Measurements from ENCODE around the gene NVL.
"Not testable (repeated sequence)": the region's sequence is repeated elsewhere in the genome, so short reads cannot be mapped to it uniquely, and the experiment has no call there.

Gene NVL

GRCh38 chr1:224223819-224224714 is 105.9 kb downstream of the NVL start:
- Mint-ChIP-seq H3K27ac (no peak overlapping the region), H3K36me3 (ENCODE audit: insufficient read depth) (peaks cover 22% of the 10 kb centered on the region)
- no peak for ATAC-seq (replicated peaks)

GRCh38 chr1:224219612-224220059 is 110.3 kb downstream of the NVL start:
- Mint-ChIP-seq H3K36me3 (ENCODE audit: insufficient read depth) (peaks cover 6% of the 10 kb centered on the region), H3K4me1 (ENCODE audit: low read depth in 2 of 2) (no peaks in the 10 kb centered on the region), H3K27me3 (no peaks in the 10 kb centered on the region), H3K4me3 (no peak overlapping the region), H3K9me3 (no peaks in the 10 kb centered on the region), H3K27ac (no peak overlapping the region)
- no peak for ATAC-seq (replicated peaks)
- no peak for DNase-seq

More at GRCh38 chr1:224223819-224224714, 105.9 kb downstream of the NVL start:
- no peak overlapping the region for H3K4me3 Mint-ChIP-seq
- H3K9me3 Mint-ChIP-seq: no peaks in the 10 kb centered on the region
- H3K27me3 Mint-ChIP-seq: no peaks in the 10 kb centered on the region
- DNase-seq: no peak
- H3K4me1 Mint-ChIP-seq (ENCODE audit: low read depth in 2 of 2): no peaks in the 10 kb centered on the region

GRCh38 chr1:224219011-224219611 is 110.9 kb downstream of the NVL start:
- peak overlapping the region in 1 of 2 donors; percentile 27 for H3K27ac Mint-ChIP-seq
- H3K36me3 Mint-ChIP-seq (ENCODE audit: insufficient read depth): peaks cover 6% of the 10 kb centered on the region
- DNase-seq (no peak), ATAC-seq (replicated peaks) (no peak)
- no peaks in the 10 kb centered on the region for H3K9me3 Mint-ChIP-seq
- H3K27me3 Mint-ChIP-seq: no peaks in the 10 kb centered on the region
- no peaks in the 10 kb centered on the region for H3K4me1 Mint-ChIP-seq (ENCODE audit: low read depth in 2 of 2)
- H3K4me3 Mint-ChIP-seq: no peak overlapping the region

- Mint-ChIP-seq H3K27me3 (no peaks in the 10 kb centered on the region), H3K9me3 (no peaks in the 10 kb centered on the region), H3K4me1 (ENCODE audit: low read depth in 2 of 2) (no peaks in the 10 kb centered on the region), H3K4me3 (no peak overlapping the region), H3K27ac (no peak overlapping the region), H3K36me3 (ENCODE audit: insufficient read depth) (peaks cover 6% of the 10 kb centered on the region)
- ATAC-seq (replicated peaks): no peak
- no peak for DNase-seq
These were observed 112.0 kb downstream of the NVL start for GRCh38 chr1:224217655-224218623.

GRCh38 chr1:224216382-224216781 is 113.6 kb downstream of the NVL start:
- ATAC-seq (replicated peaks) (no peak), DNase-seq (no peak)
- Mint-ChIP-seq H3K4me1 (ENCODE audit: low read depth in 2 of 2) (no peaks in the 10 kb centered on the region), H3K27ac (no peak overlapping the region), H3K27me3 (no peaks in the 10 kb centered on the region), H3K36me3 (ENCODE audit: insufficient read depth) (peaks cover 6% of the 10 kb centered on the region), H3K4me3 (no peak overlapping the region), H3K9me3 (no peaks in the 10 kb centered on the region)

- no peak for ATAC-seq (replicated peaks)
- Mint-ChIP-seq H3K27me3 (no peaks in the 10 kb centered on the region), H3K9me3 (no peaks in the 10 kb centered on the region), H3K27ac (no peak overlapping the region), H3K36me3 (ENCODE audit: insufficient read depth) (peaks cover 2% of the 10 kb centered on the region), H3K4me3 (no peak overlapping the region), H3K4me1 (ENCODE audit: low read depth in 2 of 2) (no peaks in the 10 kb centered on the region)
- no peak for DNase-seq
These were observed 116.4 kb downstream of the NVL start for GRCh38 chr1:224213438-224214119.

- no peaks in the 10 kb centered on the region for H3K36me3 Mint-ChIP-seq (ENCODE audit: insufficient read depth)
- no peaks in the 10 kb centered on the region for H3K4me1 Mint-ChIP-seq (ENCODE audit: low read depth in 2 of 2)
- ATAC-seq (replicated peaks) (no peak), DNase-seq (no peak)
- no peaks in the 10 kb centered on the region for H3K27me3 Mint-ChIP-seq
- no peak overlapping the region for H3K27ac Mint-ChIP-seq
- no peak overlapping the region for H3K4me3 Mint-ChIP-seq
- H3K9me3 Mint-ChIP-seq: no peaks in the 10 kb centered on the region
These were observed 117.3 kb downstream of the NVL start for GRCh38 chr1:224212618-224213061.

- Mint-ChIP-seq H3K9me3 (no peaks in the 10 kb centered on the region), H3K4me1 (ENCODE audit: low read depth in 2 of 2) (no peaks in the 10 kb centered on the region), H3K27ac (no peak overlapping the region), H3K4me3 (no peak overlapping the region), H3K27me3 (no peaks in the 10 kb centered on the region), H3K36me3 (ENCODE audit: insufficient read depth) (no peaks in the 10 kb centered on the region)
- no peak for DNase-seq
- no peak for ATAC-seq (replicated peaks)
These were observed 118.6 kb downstream of the NVL start for GRCh38 chr1:224211206-224211962.

GRCh38 chr1:224205931-224206538 is 123.9 kb downstream of the NVL start:
- H3K4me1 Mint-ChIP-seq (ENCODE audit: low read depth in 2 of 2); DNase-seq; ATAC-seq (replicated peaks); H3K36me3 Mint-ChIP-seq (ENCODE audit: insufficient read depth); H3K9me3 Mint-ChIP-seq; H3K27me3 Mint-ChIP-seq: not testable (repeated sequence)
- Mint-ChIP-seq H3K4me3 (peak overlapping the region; percentile 32 to 44), H3K27ac (peak overlapping the region; percentile 36 to 66)

- no peaks in the 10 kb centered on the region for H3K36me3 Mint-ChIP-seq (ENCODE audit: insufficient read depth)
- peak overlapping the region; percentile 32 to 44 for H3K4me3 Mint-ChIP-seq
- H3K9me3 Mint-ChIP-seq: no peaks in the 10 kb centered on the region
- peak overlapping the region; percentile 36 to 66 for H3K27ac Mint-ChIP-seq
- DNase-seq: no peak
- peak; percentile 71 for ATAC-seq (replicated peaks)
- no peaks in the 10 kb centered on the region for H3K27me3 Mint-ChIP-seq
- H3K4me1 Mint-ChIP-seq (ENCODE audit: low read depth in 2 of 2): peaks cover 5 to 7% of the 10 kb centered on the region in 2 donors
These were observed 124.5 kb downstream of the NVL start for GRCh38 chr1:224205438-224205840.

- DNase-seq: no peak
These were observed 126.5 kb downstream of the NVL start for GRCh38 chr1:224203243-224204016.

More at GRCh38 chr1:224203243-224204016, 126.5 kb downstream of the NVL start:
- Mint-ChIP-seq H3K4me3 (no peak overlapping the region), H3K36me3 (ENCODE audit: insufficient read depth) (peaks cover 6% of the 10 kb centered on the region), H3K9me3 (no peaks in the 10 kb centered on the region), H3K27me3 (no peaks in the 10 kb centered on the region), H3K27ac (no peak overlapping the region), H3K4me1 (ENCODE audit: low read depth in 2 of 2) (peaks cover 5 to 7% of the 10 kb centered on the region in 2 donors)
- ATAC-seq (replicated peaks): no peak

Data from effector memory CD8-positive, alpha-beta T cell (primary cell).